Thoracic aorta (tissue), 2 donors: ENCODE measurements around the gene B4GALNT3. TPM values are rescaled to one million over a fixed set of nuclear protein-coding genes. Genes with fewer than 3 reads are reported as not detected.

Experiments
- ATAC-seq: fragments of 150-250 bp; one replicate; pipeline ENCODE4 v1.8.0; 2017; ENCODE audit warnings: low read depth; ENCODE audit not compliant: insufficient number of reproducible peaks, low FRiP score
- DNase-seq: peaks from one replicate; pipeline ENCODE4 v3.0.0-alpha.2; 2020; ENCODE audit warnings: low spot score
- H3K27ac ChIP-seq, 2 donors: fragments of 200-600 bp; sonication (generic); 1 replicate in 1 of 2; 2 replicates in 1 of 2; pipeline ENCODE4 v1.5.1; 2016; ENCODE audit warnings: mild to moderate bottlenecking in 2 of 2, moderate library complexity in 2 of 2
- H3K27me3 ChIP-seq: fragments of 200-600 bp; sonication (generic); replicated peaks from 2 replicates; pipeline ENCODE4 v1.6.0; 2016; ENCODE audit warnings: mild to moderate bottlenecking; ENCODE audit not compliant: insufficient read depth
- H3K36me3 ChIP-seq: fragments of 200-600 bp; sonication (generic); one replicate; pipeline ENCODE4 v1.5.1; 2016
- H3K4me1 ChIP-seq, 2 donors: fragments of 200-600 bp; sonication (generic); 1 replicate in 1 of 2; 2 replicates in 1 of 2; pipeline versions ENCODE4 v1.5.1 to v1.6.0; 2016; ENCODE audit warnings: low read depth in 2 of 2, mild to moderate bottlenecking in 1 of 2; ENCODE audit not compliant: control insufficient read depth in 1 of 2
- H3K4me3 ChIP-seq: fragments of 200-600 bp; sonication (generic); 2 replicates; pipeline ENCODE4 v1.5.1; 2016; ENCODE audit warnings: mild to moderate bottlenecking
- H3K9me3 ChIP-seq: fragments of 200-600 bp; sonication (generic); 2 replicates; pipeline ENCODE4 v1.5.1; 2016
- total RNA-seq, 2 donors: library from RNA; depleted of rRNA; stranded (reverse); fragments of >200 nt; gene quantifications; one replicate each; pipeline versions ENCODE4 v1.1.0 to v1.2.3, GENCODE V29; 2016
- TF ChIP-seq, protein P1 (sequence below): fragments of 200-600 bp; sonication (generic); IDR thresholded peaks from one replicate; pipeline ENCODE4 v1.5.1; 2019; ENCODE audit warnings: antibody characterized with exemption

Gene B4GALNT3
- total RNA-seq, 2 donors from 2014 or later, result 16.8 to 22.3 TPM

GRCh38 chr12:586318-587071 is 126.8 kb downstream of the B4GALNT3 start:
- TF ChIP-seq, protein P1, sequence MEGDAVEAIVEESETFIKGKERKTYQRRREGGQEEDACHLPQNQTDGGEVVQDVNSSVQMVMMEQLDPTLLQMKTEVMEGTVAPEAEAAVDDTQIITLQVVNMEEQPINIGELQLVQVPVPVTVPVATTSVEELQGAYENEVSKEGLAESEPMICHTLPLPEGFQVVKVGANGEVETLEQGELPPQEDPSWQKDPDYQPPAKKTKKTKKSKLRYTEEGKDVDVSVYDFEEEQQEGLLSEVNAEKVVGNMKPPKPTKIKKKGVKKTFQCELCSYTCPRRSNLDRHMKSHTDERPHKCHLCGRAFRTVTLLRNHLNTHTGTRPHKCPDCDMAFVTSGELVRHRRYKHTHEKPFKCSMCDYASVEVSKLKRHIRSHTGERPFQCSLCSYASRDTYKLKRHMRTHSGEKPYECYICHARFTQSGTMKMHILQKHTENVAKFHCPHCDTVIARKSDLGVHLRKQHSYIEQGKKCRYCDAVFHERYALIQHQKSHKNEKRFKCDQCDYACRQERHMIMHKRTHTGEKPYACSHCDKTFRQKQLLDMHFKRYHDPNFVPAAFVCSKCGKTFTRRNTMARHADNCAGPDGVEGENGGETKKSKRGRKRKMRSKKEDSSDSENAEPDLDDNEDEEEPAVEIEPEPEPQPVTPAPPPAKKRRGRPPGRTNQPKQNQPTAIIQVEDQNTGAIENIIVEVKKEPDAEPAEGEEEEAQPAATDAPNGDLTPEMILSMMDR, result no peak
- Histone ChIP-seq H3K36me3 (no peaks in the 10 kb centered on the region), H3K4me1 (peaks cover 0 to 4% of the 10 kb centered on the region in 2 donors), H3K27ac (no peak overlapping the region), H3K27me3 (no peaks in the 10 kb centered on the region), H3K4me3 (no peak overlapping the region), H3K9me3 (no peaks in the 10 kb centered on the region)
- no peak for ATAC-seq
- DNase-seq, result no peak

DNA sequence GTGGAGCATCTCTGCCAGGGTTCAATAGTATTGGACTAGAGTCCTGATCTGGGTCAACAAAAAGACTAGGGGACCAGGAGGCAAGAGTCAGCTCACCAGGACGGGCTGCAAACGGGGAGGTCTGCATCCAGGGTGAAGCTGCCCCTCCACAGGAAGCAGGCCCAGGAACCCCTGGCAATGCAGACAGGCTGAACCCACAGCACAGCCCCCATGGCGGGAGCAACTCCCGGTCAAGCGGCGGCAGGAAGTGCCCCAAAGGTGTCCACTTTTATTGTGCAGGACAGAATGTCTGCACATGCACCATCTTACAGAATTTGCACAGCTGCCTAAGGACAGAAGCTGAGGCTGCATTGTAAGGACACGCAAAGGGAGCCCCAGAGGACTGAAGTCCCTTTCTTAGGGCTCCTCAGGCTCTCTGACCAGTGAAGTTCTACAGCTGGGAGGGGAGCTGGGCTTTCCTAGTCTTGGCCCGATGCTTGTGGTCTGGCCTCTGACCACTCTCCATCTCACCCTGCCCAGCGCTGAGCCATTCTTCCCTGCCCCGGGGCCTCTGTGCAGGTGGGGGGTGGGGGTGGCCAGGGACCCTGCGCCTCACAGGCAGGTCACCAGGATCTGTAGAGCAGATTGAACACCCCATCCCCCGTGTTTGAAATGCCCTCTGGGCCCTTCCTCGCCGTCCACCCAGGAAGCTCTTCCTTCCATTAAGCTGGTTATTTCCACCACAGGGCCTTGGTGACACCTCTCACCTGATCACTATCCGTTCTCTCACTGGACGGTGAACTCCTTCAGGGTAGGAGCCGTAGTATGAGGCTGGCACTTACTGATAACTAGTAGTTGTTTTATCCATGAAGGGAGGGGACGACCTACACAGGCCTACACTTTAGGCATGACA is 127.6 kb downstream of the B4GALNT3 start:
- peaks cover 0 to 9% of the 10 kb centered on the region in 2 donors for H3K4me1 ChIP-seq
- TF ChIP-seq, protein P1, result no peak
- H3K9me3 ChIP-seq, result no peaks in the 10 kb centered on the region
- no peak overlapping the region for H3K27ac ChIP-seq
- no peaks in the 10 kb centered on the region for H3K27me3 ChIP-seq
- no peaks in the 10 kb centered on the region for H3K36me3 ChIP-seq
- ATAC-seq, result no peak
- H3K4me3 ChIP-seq, result no peak overlapping the region
- no peak for DNase-seq

GRCh38 chr12:588024-588322 is 128.2 kb downstream of the B4GALNT3 start:
- Histone ChIP-seq H3K27me3 (no peaks in the 10 kb centered on the region), H3K27ac (no peak overlapping the region), H3K4me3 (no peak overlapping the region), H3K36me3 (no peaks in the 10 kb centered on the region), H3K4me1 (peaks cover 0 to 9% of the 10 kb centered on the region in 2 donors), H3K9me3 (no peaks in the 10 kb centered on the region)
- no peak for ATAC-seq
- TF ChIP-seq, protein P1, result no peak
- DNase-seq, result no peak

- no peak for ATAC-seq
- H3K36me3 ChIP-seq, result no peaks in the 10 kb centered on the region
- no peak overlapping the region for H3K4me3 ChIP-seq
- H3K4me1 ChIP-seq, result peaks cover 0 to 9% of the 10 kb centered on the region in 2 donors
- H3K27ac ChIP-seq, result no peak overlapping the region
- TF ChIP-seq, protein P1, result no peak
- H3K27me3 ChIP-seq, result no peaks in the 10 kb centered on the region
- no peaks in the 10 kb centered on the region for H3K9me3 ChIP-seq
- no peak for DNase-seq
Observed at GRCh38 chr12:588646-589045, 128.9 kb downstream of the B4GALNT3 start.

- Histone ChIP-seq H3K4me1 (peaks cover 0 to 9% of the 10 kb centered on the region in 2 donors), H3K4me3 (no peak overlapping the region), H3K9me3 (no peaks in the 10 kb centered on the region), H3K27ac (no peak overlapping the region), H3K36me3 (no peaks in the 10 kb centered on the region), H3K27me3 (no peaks in the 10 kb centered on the region)
- ATAC-seq (no peak), DNase-seq (no peak)
- TF ChIP-seq, protein P1, result no peak
Observed at GRCh38 chr12:590206-590750, 130.5 kb downstream of the B4GALNT3 start.
